PC-9 (cell line): ENCODE data around the gene SLC10A7. TPM values are rescaled to one million over a fixed set of nuclear protein-coding genes. Genes with fewer than 3 reads are reported as not detected.

Experiments
- Bru-seq: library from RNA; stranded (reverse); fragments of 400-500 nt; gene quantifications from one replicate; lab custom pipeline; 2021; lab: Mats Ljungman, UMichigan
- BruChase-seq, 2 experiments: library from RNA; stranded (reverse); fragments of 400-500 nt; gene quantifications; one replicate each; lab custom pipeline; 2021; lab: Mats Ljungman, UMichigan
- BruUV-seq: library from RNA; stranded (reverse); fragments of 400-500 nt; replicated peaks from 2 replicates; lab custom pipeline; 2021; lab: Mats Ljungman, UMichigan
- CTCF ChIA-PET: fragments of 300-600 bp; sonication (Branson Sonifier 250); formaldehyde crosslinking; loops from one replicate; lab custom pipeline; 2022; ENCODE audit warnings: antibody characterized with exemption; lab: Charles Lee
- POLR2A ChIA-PET: fragments of 300-600 bp; sonication (Branson Sonifier 250); formaldehyde crosslinking; loops from one replicate; lab custom pipeline; 2022; ENCODE audit warnings: antibody characterized with exemption; ENCODE audit not compliant: unreplicated experiment; lab: Charles Lee
- DNase-seq, 2 experiments: peaks; one replicate each; pipeline versions ENCODE4 v3.0.0 to v3.0.0-alpha.2; 2015 to 2022; ENCODE audit warnings: mixed read lengths in 1 of 2
- H2AFZ ChIP-seq: fragments of 200-600 bp; sonication (generic); 2 replicates; pipeline ENCODE4 v1.8.1; 2017; ENCODE audit warnings: antibody characterized with exemption
- H3F3A ChIP-seq: fragments of 200-600 bp; sonication (generic); 2 replicates; pipeline ENCODE4 v1.8.1; 2017; ENCODE audit warnings: antibody characterized with exemption, mild to moderate bottlenecking, low read depth; ENCODE audit not compliant: insufficient read depth
- H3K27ac ChIP-seq: fragments of 200-600 bp; sonication (generic); 2 replicates; pipeline ENCODE4 v1.6.1; 2016; ENCODE audit warnings: mixed run types
- H3K27me3 ChIP-seq: fragments of 200-600 bp; sonication (generic); 2 replicates; pipeline ENCODE4 v1.6.1; 2016; ENCODE audit warnings: low read depth, mixed run types; ENCODE audit not compliant: insufficient read depth
- H3K36me3 ChIP-seq: fragments of 200-600 bp; sonication (generic); 2 replicates; pipeline ENCODE4 v1.6.1; 2016; ENCODE audit warnings: low read depth, mixed run types
- H3K4me1 ChIP-seq: fragments of 200-600 bp; sonication (generic); replicated peaks from 2 replicates; pipeline ENCODE4 v1.6.1; 2016; ENCODE audit warnings: mixed run types; ENCODE audit not compliant: insufficient read depth
- H3K4me2 ChIP-seq: fragments of 200-600 bp; sonication (generic); 2 replicates; pipeline ENCODE4 v1.6.1; 2017; ENCODE audit warnings: mixed run types
- H3K4me3 ChIP-seq: fragments of 200-600 bp; sonication (generic); 2 replicates; pipeline ENCODE4 v1.6.1; 2016; ENCODE audit warnings: mixed run types
- H3K79me2 ChIP-seq: fragments of 200-600 bp; sonication (generic); 2 replicates; pipeline ENCODE4 v1.6.1; 2017; ENCODE audit warnings: low read depth, mixed run types
- H3K9me2 ChIP-seq: fragments of 200-600 bp; sonication (generic); 2 replicates; pipeline ENCODE4 v1.8.1; 2017; ENCODE audit warnings: mild to moderate bottlenecking; ENCODE audit not compliant: insufficient read depth
- H3K9me3 ChIP-seq: fragments of 200-600 bp; sonication (generic); 2 replicates; pipeline ENCODE4 v1.8.1; 2016; ENCODE audit warnings: low read depth; ENCODE audit not compliant: insufficient read depth
- H4K20me1 ChIP-seq: fragments of 200-600 bp; sonication (generic); 2 replicates; pipeline ENCODE4 v1.8.1; 2017; ENCODE audit not compliant: insufficient read depth
- EZH2 ChIP-seq: fragments of 200-600 bp; sonication (generic); IDR thresholded peaks from 2 replicates; pipeline ENCODE4 v1.8.0; 2017; ENCODE audit warnings: antibody characterized with exemption, low read depth
- intact Hi-C: fragments of 100-400 bp; cut with micrococcal nuclease; formaldehyde crosslinking; loops from one replicate; pipeline ENCODE4 v1.10.0; 2022; ENCODE audit not compliant: unreplicated experiment
- long read RNA-seq: library from polyadenylated mRNA; stranded (forward); transcript quantifications from one replicate; pipeline ENCODE4 v2.0.0, GENCODE V29; 2022
- total RNA-seq: library from RNA; stranded (reverse); gene quantifications from 2 replicates; pipeline ENCODE4 v1.2.3, GENCODE V29; 2021
- TF ChIP-seq, protein P1 (sequence below): fragments of 200-600 bp; sonication (generic); conservative IDR thresholded peaks from 2 replicates; pipeline ENCODE4 v1.6.1; 2017; ENCODE audit warnings: mixed run types, antibody characterized with exemption, mild to moderate bottlenecking, moderate library complexity

Gene SLC10A7, protein sequence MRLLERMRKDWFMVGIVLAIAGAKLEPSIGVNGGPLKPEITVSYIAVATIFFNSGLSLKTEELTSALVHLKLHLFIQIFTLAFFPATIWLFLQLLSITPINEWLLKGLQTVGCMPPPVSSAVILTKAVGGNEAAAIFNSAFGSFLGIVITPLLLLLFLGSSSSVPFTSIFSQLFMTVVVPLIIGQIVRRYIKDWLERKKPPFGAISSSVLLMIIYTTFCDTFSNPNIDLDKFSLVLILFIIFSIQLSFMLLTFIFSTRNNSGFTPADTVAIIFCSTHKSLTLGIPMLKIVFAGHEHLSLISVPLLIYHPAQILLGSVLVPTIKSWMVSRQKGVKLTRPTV
- total RNA-seq: 4.8 and 11.4 TPM in 2 replicates
- Bru-seq, nascent RNA: percentile 66 among the genes with signal in this experiment
- percentile 53 among the genes with signal in this experiment for BruChase-seq, experiment 1, labeled RNA remaining after a 2-hour chase
- BruChase-seq, experiment 2, labeled RNA remaining after a 6-hour chase: percentile 49 among the genes with signal in this experiment
- long read RNA-seq, partial matches to known transcripts: 1 of 10 reads
- long read RNA-seq, other reads (novel, unspliced or antisense): 2 of 10 reads

DNA sequence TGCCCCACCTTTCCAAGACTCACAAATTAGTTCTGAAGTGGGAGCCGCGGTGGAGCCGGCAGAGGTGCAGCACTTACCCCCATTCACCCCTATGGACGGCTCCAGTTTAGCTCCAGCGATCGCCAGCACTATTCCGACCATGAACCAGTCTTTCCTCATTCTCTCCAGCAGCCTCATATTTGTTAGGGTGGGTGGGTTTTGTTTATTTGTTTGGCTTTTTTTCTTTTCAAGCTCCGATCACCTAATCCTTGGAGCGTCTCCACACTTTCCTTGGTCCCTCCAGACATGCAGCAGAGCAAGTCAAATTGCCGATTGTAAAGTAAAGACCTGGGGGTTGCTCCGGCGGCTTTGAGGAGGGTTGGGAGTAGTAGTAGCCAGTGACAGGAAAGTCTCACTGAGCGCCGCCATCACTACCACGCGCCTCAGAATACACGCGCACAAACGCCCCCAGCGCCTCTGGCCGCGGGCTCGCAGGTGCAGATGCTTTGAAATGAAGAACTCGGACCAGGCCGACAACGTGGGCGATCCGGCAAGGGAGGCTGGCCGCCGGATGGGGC is at the start of gene SLC10A7:
SLC10A7 (minus strand) TSS at position 400 of the 557 bp plus-strand sequence; CDS start at position 177, 223 bp downstream.
- H3K4me2 ChIP-seq: peak within 1 kb of the TSS; percentile 89
- DNase-seq: peak; percentile 63 to 66
- peaks cover 6% of the 10 kb centered on the region for H3F3A ChIP-seq
- no peaks in the 10 kb centered on the region for H3K27me3 ChIP-seq
- peak within 1 kb of the TSS; percentile 95 for H3K4me3 ChIP-seq
- no peaks in the 10 kb centered on the region for H4K20me1 ChIP-seq
- TSS peak; percentile 76 for BruUV-seq
- intact Hi-C loops: loop anchor here (1.0 to 10.0 kb wide), 3 partner anchors 26 to 393 kb away; no protein-coding TSS in a partner anchor
- ChIA-PET CTCF (no interaction called here), POLR2A (no interaction called here)
- H2AFZ ChIP-seq: peak within 1 kb of the TSS; percentile 100
- H3K79me2 ChIP-seq: peaks cover 24% of the 10 kb centered on the region
- H3K36me3 ChIP-seq: no peaks in the 10 kb centered on the region
- H3K9me2 ChIP-seq: no peaks in the 10 kb centered on the region
- H3K9me3 ChIP-seq: no peaks in the 10 kb centered on the region
- H3K27ac ChIP-seq: peak within 1 kb of the TSS; percentile 83
- peaks cover 15% of the 10 kb centered on the region for H3K4me1 ChIP-seq
- TF ChIP-seq, protein P1, sequence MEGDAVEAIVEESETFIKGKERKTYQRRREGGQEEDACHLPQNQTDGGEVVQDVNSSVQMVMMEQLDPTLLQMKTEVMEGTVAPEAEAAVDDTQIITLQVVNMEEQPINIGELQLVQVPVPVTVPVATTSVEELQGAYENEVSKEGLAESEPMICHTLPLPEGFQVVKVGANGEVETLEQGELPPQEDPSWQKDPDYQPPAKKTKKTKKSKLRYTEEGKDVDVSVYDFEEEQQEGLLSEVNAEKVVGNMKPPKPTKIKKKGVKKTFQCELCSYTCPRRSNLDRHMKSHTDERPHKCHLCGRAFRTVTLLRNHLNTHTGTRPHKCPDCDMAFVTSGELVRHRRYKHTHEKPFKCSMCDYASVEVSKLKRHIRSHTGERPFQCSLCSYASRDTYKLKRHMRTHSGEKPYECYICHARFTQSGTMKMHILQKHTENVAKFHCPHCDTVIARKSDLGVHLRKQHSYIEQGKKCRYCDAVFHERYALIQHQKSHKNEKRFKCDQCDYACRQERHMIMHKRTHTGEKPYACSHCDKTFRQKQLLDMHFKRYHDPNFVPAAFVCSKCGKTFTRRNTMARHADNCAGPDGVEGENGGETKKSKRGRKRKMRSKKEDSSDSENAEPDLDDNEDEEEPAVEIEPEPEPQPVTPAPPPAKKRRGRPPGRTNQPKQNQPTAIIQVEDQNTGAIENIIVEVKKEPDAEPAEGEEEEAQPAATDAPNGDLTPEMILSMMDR: no peak
- no peak for TF ChIP-seq EZH2

DNA sequence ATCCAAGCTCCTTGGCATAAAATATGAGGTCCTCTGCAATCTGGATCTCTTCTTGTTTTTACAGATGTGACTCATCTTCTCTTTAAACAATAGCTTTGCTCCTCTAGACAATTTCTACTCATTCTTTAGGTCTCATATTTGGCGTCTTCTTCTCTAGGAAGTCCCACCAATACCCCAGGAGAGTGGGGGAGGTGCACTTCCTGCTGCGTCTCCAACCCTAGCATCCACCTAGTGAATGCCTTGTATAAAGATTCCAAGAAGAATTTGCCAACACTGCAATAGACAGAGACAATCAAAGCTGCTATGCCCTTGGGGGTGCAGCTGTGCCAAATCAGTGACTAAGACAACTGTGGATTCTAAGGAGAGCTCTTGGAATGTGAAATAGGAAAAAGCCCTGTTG is 45.7 kb upstream of the SLC10A7 start:
- Histone ChIP-seq H3F3A (no peaks in the 10 kb centered on the region), H3K79me2 (no peaks in the 10 kb centered on the region), H3K36me3 (no peaks in the 10 kb centered on the region), H3K4me2 (no peak overlapping the region), H3K9me2 (no peaks in the 10 kb centered on the region), H3K9me3 (no peaks in the 10 kb centered on the region), H3K27ac (no peak overlapping the region), H3K27me3 (no peaks in the 10 kb centered on the region), H2AFZ (no peak overlapping the region), H4K20me1 (no peaks in the 10 kb centered on the region), H3K4me1 (no peaks in the 10 kb centered on the region), H3K4me3 (no peak overlapping the region)
- no peak for TF ChIP-seq EZH2
- TF ChIP-seq, protein P1: no peak
- CTCF ChIA-PET: no interaction called here
- no TSS peak for BruUV-seq
- DNase-seq: no peak
- intact Hi-C loops: no loop called here
- POLR2A ChIA-PET: no interaction called here

DNA sequence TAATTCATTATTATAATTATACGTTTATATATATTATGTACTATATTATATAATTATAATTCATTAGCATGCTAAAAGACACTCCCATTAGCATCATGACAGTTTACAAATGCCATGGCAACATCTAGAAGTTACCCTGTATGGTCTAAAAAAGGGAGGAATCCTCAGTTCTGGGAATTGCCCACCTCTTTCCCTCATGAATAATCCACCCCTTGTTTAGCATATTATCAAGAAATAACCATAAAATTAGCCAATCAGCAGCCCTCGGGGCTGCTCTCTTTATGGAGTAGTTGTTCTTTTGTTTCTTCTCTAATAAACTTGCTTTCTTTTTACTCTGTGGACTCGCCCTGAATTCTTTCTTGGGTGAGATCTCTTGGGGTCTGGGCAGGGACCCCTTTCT is 42.8 kb upstream of the SLC10A7 start:
- no peak overlapping the region for H3K4me2 ChIP-seq
- H2AFZ ChIP-seq: no peak overlapping the region
- no peaks in the 10 kb centered on the region for H3F3A ChIP-seq
- no TSS peak for BruUV-seq
- H3K9me2 ChIP-seq: no peaks in the 10 kb centered on the region
- H3K36me3 ChIP-seq: no peaks in the 10 kb centered on the region
- H3K9me3 ChIP-seq: no peaks in the 10 kb centered on the region
- no peaks in the 10 kb centered on the region for H3K79me2 ChIP-seq
- no peak for TF ChIP-seq EZH2
- TF ChIP-seq, protein P1: no peak
- no peaks in the 10 kb centered on the region for H4K20me1 ChIP-seq
- CTCF ChIA-PET: no interaction called here
- no peak for DNase-seq
- POLR2A ChIA-PET: no interaction called here
- H3K27ac ChIP-seq: no peak overlapping the region
- intact Hi-C loops: no loop called here
- no peaks in the 10 kb centered on the region for H3K4me1 ChIP-seq
- no peaks in the 10 kb centered on the region for H3K27me3 ChIP-seq
- H3K4me3 ChIP-seq: no peak overlapping the region
